GM19397 (cell line): Measurements from ENCODE around the gene AAK1.
"Not testable (repeated sequence)": the region's sequence is repeated elsewhere in the genome, so short reads cannot be mapped to it uniquely, and the experiment has no call there.

ENCODE experiments used
- ATAC-seq: cut with Tn5 transposase; IDR thresholded peaks from one replicate; pipeline ENCODE4 v1.9.1; 2021; ENCODE audit warnings: mild to moderate bottlenecking, moderate library complexity; ENCODE audit not compliant: unreplicated experiment

Gene AAK1

DNA sequence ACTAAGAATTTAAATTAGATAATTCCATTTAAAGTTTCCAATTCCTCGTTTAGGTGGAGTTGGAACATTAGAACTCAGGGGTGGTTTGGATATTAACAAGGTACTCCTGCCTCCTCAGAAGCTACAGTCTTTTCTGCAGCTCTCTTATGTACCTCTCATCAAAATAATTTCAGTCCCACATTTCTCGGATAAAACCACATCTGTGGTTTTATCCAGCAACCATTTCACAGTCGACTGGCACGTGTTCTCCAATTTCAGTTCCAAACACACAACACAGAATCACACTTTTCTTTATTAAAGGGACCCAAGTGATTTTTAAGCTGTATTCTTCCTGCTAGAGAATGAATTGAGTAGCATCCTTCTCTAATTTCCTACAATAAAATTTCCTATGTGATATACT lies 183.6 kb downstream of the AAK1 start:
- ATAC-seq: no peak

DNA sequence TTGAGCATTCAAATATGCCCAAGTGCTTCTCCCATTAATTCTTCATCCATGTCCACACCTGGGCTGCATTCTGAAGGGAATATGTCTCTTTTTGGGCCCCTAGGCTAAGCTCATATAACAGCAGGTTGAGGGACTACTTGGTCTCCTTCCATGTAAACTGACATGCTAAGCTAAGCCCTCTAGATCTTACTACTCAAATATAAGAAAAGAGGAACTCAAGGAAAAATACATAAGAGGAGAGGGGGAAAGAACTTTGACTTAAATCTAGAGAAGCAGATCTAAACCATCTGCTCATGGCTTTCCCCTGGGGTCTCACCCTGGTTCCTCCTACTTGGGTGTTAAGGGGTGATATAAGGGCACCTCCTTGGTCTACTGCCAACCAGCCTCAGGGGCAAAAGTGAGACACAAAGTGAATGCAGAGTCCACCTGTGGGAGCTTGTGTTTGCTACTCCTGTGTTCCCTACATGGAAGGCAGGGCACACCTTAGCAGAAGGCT lies 186.5 kb downstream of the AAK1 start:
- no peak for ATAC-seq

DNA sequence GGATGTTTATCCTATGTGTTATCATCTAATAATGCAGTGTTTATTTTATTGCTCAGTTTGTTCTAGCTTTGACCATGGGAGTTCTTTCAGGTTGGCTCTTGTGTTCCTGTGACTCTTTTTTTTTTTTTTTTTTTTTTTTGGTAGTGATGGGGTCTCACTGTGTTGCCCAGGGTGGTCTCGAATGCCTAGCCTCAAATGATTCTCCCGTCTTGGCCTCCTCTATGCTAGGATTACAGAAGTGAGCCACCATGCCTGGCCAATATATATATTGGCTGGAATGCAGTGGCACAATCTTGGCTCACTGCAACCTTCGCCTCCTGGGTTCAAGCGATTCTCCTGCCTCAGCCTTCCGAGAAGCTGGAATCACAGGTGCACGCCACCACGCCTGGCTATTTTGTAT lies 187.4 kb downstream of the AAK1 start:
- ATAC-seq: no peak

DNA sequence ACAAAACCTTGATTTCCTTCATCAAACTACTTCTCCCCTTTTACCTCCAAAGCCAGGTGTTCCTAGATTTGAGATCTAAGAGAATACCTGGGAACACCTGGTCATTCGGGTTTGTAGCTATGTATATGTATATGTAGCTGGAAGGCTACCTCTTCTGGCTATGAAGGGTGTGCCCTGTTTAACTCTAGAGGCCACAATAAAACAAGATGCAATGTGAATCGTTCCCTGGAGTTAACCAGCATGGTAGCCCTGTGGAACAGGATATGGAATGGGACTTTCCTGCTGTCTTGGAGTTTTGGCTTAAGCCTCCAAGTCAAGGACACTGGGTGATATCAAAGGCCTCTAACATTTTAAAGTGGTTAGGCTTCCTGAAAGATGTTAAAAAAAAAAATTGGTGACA lies 188.6 kb downstream of the AAK1 start:
- ATAC-seq: no peak

DNA sequence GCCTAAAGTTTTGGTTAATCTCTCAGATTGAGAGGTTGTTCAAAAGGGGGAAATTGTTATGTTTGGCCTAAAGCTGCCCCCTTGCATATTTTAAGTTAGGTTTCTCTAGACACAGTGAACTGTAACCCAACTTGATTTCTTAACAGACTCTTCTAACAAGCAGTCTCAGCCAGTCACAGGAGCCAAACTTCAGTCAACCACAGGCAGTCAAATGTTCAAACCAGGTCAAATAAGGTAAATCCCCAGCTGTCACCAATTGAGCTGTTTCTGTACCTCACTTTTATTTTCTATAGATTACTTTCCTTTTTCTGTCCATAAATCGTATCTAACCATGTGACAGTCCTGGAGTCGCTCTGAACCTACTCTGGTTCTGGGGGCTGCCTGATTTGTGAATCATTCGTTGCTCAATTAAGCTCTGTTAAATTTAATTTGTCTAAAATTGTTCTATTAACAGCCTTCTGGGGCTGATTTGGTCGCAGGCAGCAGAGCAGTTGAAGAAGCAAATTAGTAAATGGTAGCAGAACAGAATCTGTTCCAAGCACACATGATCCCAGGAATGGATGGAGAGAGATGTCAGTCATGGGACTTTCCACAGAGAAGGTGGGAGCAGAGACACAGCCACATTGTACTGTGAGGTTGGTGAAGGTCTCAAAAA lies 189.9 kb downstream of the AAK1 start:
- peak; percentile 79 for ATAC-seq

DNA sequence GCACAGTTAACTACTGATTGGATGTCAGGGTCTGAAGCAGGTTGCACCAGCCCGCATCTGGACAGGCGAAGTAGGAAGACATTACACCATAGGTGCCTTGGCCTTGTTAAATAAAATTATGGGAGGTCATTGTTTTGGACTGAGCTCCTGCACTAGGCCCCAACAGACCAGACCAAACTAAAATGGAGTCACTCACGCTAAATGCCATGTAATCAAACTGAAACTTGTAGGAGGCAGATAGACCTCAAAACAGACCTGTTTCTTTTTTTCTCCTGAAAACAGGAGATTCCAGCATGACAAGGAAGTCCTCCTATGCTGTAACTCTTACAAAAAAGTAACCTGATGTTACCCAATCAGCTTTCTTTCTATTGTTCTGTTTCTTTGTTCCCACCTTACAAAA lies 190.9 kb downstream of the AAK1 start:
- no peak for ATAC-seq

DNA sequence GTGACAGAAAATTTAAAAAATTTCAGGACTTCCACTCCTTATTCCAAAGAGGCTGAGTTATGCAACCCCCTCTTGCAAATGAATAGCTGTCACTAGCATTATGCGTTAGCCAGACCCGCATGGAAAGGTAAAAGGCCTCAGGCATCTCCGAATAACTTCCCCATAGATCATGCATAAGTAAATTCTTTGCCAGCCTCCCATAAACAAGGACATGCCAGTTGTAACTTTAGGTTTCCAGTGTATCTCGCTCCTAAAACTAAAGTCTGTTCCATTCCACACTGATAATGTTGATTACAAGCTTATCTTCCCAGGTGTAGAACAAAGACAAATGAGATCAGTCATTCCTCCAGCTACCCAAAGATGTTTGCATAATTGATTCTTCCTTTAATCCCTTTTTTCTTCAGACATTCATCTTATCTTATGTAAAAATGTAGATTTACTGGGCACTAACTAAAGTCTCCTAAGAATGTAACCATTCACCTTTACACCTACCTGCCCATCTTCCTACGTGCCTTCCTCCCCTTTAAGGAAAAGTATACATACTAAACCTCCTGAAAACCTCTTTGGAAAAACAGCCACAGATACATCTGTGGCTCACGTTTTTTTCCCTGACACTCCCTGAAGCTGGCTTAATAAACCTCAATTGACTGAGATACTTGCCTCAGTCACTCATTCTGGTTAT lies 192.7 kb downstream of the AAK1 start:
- no peak for ATAC-seq

DNA sequence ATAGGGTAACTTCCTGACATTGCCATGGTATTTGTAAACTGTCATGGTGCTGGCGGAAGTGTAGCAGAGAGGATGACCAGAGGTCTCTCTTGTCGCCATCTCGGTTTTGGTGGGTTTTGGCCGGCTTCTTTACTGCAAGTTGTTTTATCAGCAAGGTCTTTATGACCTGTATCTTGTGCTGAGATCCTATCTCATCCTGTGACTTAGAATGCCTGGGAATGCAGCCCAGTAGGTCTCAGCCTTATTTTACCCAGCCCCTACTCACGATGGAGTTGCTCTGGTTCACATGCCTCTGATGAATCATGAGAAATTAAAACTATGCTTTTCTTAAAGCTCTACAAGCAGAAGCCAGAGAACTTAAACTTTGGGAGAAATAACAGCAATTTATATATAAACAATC lies 193.6 kb downstream of the AAK1 start:
- ATAC-seq: no peak

DNA sequence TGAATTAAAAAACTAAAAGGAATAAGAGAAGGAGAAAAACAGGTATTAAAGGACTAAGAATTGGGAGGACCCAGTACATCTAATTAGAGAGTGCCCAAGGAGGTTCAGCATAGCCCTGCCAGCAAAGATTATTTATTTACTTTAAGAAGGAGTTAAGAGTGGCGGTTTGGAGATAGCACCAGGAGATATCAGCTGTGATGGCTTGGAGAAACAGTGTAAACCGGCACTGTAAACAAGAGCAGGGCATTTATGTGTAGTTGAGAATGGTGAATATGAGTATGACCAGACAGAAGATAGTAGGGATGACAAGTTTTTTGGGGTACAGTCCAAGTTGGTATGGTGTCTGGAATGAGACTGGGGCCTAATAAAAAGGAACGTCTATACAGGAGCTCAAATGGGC lies 199.9 kb downstream of the AAK1 start:
- not testable (repeated sequence) for ATAC-seq

DNA sequence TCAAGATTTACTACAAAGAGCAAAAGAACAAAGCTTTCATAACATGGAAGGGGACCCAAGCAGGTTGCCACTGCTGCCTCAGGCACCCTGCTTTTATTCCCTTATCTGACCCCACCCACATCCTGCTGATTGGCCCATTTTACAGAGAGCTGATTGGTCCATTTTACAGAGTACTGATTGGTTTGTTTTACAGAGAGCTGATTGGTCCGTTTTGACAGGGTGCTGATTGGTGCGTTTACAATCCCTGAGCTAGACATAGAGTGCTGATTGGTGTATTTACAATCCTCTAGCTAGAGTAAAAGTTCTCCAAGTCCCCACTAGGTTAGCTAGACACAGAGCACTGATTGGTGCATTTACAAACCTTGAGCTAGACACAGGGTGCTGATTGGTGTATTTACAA lies 204.0 kb downstream of the AAK1 start:
- not testable (repeated sequence) for ATAC-seq

DNA sequence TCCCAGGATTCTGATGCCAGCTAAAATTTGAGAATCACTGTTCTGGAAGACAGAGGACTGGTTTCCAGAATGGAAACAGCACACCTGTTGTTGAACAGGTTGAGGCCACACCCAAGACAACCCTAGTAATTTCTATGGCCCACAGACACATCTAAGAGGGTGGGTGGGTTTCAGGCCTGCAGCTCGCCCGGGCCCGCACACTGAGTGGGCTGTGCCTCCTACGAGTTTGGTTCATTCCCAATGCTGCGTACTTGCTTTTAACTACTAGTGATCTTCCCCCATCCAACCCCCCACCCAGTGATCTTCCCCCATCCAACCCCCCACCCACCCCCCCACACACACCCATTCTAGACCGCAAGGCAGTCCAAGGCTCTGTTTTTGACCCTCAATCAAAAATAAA lies 205.0 kb downstream of the AAK1 start:
- no peak for ATAC-seq

DNA sequence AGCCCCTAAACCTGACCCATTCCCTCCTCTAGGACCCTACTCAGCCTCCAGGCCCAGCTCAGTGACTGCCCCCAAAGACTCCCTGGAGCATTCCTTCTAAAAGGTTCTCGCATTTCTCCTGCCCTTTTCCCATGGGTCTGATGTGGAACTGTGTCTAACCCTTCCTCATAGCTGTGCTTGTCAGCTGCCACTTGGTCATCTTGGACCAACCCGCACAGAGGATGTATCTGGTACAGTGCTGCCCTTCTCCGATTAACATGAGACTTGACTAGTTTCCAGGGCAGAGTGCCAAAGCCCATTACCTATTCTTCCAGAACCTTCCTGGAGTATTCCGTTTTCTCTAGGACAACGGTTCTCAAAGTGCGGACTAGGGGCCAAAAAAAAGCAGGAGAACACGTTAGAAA lies 205.8 kb downstream of the AAK1 start:
- ATAC-seq: no peak

DNA sequence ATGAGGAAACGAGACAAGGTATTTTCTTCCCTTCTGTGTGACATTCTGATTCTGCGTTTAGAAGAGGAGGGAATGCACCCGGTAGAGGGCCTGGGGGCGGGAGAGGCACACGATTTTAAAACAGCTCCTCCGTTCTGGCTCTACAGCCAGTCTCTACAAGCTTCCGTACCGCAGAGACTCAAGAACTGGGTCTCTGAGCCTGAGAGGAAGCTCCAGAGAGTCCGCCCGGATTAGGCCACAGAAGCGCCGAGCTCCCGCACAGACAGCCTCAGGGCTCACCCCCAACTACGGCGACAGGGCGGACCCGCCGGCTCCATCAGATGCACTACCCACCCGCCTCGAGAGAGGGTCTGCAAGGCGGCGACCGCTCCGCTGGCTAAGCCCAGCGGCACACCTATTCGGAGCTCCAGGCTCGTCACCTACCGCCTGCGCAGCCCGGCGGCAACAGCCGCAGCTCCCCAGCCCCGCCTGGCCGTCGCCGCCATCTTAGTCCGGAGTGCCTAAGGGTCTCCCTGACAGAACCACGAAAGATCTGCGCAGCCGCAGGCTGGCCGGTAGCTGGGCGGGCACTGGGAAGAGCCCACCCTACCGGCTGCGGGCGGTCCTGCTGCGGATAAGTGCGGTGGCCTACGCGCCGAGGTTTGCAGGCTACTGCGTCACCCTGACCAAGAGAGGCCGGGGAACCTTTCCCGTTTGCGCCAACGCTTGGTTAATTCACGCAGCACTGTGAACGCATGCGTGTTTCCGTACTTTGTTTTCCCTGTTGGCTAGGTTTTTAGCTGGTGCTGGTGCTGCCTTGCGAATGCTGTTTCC lies 206.4 kb downstream of the AAK1 start, which contains the start of gene NFU1:
Gene NFU1 (minus strand): TSS at position 498 of the 813 bp plus-strand sequence. CDS start 13 bp downstream, at position 485.
- peak; percentile 98 for ATAC-seq

DNA sequence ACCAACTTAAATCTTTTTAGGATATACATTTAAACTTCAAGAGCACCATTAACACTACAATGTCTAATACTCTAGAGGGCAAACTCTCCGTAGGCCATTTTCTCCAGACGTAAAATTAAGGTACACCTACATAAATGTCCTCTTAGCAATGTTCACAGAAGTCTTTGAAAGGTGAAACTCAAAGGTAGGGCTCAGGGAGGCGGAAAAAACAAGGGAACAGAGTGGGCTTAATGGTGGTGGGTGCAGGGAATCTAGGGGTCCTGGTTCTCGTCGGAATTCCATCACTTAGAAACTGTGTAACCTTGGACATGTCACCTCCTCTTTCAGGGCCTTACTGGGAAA lies 207.0 kb downstream of the AAK1 start:
- ATAC-seq: no peak

DNA sequence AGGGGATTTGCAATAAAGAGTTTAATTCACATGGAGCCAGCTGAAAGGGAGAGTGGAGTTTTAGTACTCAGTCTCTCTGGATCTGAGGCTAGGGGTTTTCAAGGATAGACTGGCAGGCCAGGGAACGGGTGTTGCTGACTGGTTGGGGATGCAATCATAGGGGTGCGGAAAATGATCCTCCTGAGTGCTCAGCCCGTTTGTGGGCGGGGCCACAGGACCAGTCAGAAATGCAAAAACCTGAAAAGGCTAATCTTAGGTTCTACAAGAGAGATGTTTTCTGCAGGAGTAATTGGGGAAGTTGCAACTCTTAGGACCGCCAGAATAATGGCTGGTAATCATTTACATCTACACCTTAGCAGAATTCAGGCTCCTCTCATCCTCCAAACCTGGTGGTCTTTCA lies 208.8 kb downstream of the AAK1 start:
- ATAC-seq: no peak

DNA sequence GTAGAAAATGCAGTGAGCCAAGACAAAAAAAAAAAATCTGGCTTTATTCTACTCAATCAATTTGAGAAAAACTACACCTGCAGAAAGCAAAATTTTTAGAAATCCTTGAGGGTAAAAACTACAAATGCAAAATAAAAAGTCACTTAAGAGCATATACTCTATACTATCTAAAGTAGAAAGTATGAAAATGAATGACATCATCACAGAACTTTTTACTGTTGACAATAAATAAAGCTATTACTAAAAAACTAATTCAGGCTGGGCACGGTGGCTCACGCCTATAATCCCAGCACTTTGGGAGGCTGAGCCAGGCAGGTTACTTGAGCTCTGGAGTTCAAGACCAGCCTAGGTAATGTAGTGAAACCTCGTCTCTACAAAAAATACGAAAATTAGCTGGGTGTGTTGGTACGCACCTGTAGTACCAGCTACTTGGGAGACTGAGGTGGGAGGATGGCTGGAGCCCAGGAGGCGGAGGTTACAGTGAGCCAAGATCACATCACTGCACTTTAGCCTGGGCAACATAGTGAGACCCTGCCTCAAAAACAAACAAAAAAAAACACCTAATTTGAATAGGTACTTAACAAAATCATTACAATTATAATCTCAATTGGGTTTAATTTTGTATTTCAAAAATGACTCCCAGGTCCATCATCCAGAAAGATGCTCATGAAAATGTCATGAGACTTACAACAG lies 213.9 kb downstream of the AAK1 start:
- no peak for ATAC-seq

DNA sequence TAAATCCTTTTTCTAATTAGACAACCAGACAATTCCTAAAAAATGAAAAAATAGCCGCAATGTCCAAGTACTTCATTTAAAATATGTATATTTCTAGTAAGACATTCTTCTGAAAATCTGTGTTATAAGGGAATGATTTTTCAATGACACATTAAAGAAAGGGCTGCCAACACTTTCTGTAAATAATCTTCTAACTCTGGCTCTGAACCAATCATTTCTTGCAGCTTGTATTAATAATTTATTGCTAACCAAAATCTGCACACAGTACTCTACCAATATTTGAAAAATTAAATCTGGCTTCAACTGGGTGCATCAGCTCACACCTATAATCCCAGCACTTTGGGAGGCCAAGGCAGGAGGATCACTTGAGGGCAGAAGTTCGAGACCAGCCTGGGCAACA lies 214.6 kb downstream of the AAK1 start:
- no peak for ATAC-seq

DNA sequence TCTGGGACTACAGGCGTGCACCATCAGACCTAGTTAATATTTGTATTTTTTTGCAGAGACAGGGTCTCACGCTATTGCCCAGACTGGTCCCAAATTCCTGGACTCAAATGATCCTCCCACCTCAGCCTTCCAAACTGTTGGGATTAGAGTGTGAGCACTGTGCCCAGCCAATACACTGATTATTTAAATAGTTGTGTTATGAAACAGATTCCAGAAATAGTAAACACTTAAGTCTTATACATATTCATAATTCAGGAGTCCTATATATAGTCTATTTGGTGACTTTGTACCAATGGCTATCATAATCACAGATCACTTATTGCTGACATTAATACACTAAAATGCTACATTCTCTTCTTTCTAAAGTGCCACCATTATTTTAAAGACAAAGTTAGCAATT lies 219.1 kb downstream of the AAK1 start:
- no peak for ATAC-seq

DNA sequence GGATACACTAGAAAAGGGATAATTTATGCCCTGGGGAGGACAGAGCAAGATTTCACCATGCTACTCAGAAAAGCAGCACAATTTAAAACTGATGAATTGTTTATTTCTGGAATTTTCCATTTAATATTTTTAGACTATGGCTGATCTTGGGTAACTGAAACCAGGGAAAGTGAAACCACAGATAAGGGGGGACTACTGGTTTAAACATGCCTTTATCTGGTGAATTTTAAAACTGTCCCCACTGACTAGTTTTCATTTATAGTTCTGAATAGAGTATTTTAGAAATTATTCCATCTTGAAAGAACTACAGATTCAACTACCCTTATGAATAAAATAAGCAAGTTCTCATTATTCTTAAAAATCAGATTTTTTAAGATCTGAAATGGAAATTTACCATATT lies 221.3 kb downstream of the AAK1 start:
- ATAC-seq: no peak

DNA sequence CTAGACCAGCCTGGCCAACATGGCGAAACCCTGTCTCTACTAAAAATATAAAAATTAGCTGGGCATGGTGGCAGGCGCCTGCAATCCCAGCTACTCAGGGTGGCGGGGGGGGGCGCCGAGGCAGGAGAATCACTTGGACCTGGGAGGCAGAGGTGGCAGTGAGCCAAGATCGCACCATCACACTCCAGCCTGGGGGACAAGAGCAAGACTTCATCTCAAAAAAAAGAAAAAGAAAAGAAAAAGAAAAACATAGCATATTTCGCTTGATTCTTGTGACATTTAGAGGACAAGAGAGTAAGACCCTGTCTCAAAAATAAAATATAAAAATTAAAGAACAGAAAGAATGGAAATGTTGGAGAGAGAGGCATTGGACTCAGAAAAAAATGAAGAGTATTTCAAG lies 224.4 kb downstream of the AAK1 start:
- not testable (repeated sequence) for ATAC-seq

DNA sequence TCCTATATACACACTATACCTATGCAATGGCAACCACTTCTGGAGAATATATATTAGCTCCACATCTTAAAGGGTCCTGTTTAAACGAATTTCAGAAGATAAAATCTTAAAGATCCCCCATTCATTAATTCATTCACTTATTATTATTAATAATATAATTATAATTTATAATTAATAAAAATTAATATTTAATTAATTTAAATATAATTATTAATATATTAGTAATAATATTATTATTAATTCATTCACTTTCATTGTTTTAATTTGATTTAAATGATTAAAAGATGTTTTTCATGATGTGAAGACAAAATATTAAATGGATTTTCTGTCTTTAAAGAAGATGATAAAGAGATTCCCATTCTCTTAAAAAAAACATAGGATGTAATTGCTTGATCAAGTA lies 227.4 kb downstream of the AAK1 start:
- no peak for ATAC-seq
